Keratinocyte (primary cell): Measurements from ENCODE around the gene TSHZ2. TPM values are rescaled to one million over a fixed set of nuclear protein-coding genes. Genes with fewer than 3 reads are reported as not detected.
"Not testable (repeated sequence)": the region's sequence is repeated elsewhere in the genome, so short reads cannot be mapped to it uniquely, and the experiment has no call there.

Experiments used
- DNase-seq: peaks from one replicate; pipeline ENCODE4 v3.0.0-alpha.2; 2011; ENCODE audit warnings: low read depth, missing footprints, low spot score
- FAIRE-seq: peaks from 2 replicates; lab custom pipeline; 2011; peaks lifted over from hg19 to GRCh38; lab: Jason Lieb, UNC
- H2AFZ ChIP-seq: 2 replicates; pipeline ENCODE4 v1.6.0; 2012; ENCODE audit warnings: low read length, control low read depth, inconsistent platforms; ENCODE audit not compliant: control insufficient read depth
- H3K27ac ChIP-seq: 2 replicates; pipeline ENCODE4 v1.5.1; 2011; ENCODE audit warnings: low read length; ENCODE audit not compliant: control insufficient read depth, insufficient read depth
- H3K27me3 ChIP-seq: 3 replicates; pipeline ENCODE4 v1.6.0; 2011; ENCODE audit warnings: low read length; ENCODE audit not compliant: control insufficient read depth, insufficient read depth; ENCODE audit errors: extremely low read depth
- H3K36me3 ChIP-seq, 2 experiments: 2 replicates in 1 of 2; 3 replicates in 1 of 2; pipeline ENCODE4 v1.5.1; 2011; ENCODE audit warnings: low read length in 2 of 2, mild to moderate bottlenecking in 1 of 2; ENCODE audit not compliant: control insufficient read depth in 2 of 2, insufficient read depth in 2 of 2; ENCODE audit errors: extremely low read depth in 1 of 2
- H3K4me1 ChIP-seq: 3 replicates; pipeline ENCODE4 v1.5.1; 2011; ENCODE audit warnings: low read length; ENCODE audit not compliant: control insufficient read depth, insufficient read depth; ENCODE audit errors: extremely low read depth
- H3K4me2 ChIP-seq: 3 replicates; pipeline ENCODE4 v1.6.0; 2011; ENCODE audit warnings: low read depth, low read length; ENCODE audit not compliant: control insufficient read depth, insufficient read depth; ENCODE audit errors: extremely low read depth
- H3K4me3 ChIP-seq, 3 experiments: fragments of 200-600 bp in 1 of 3; sonication (generic) in 1 of 3; 2 replicates in 2 of 3; 3 replicates in 1 of 3; pipeline ENCODE4 v1.5.1; 2011 to 2016; ENCODE audit warnings: low read length in 3 of 3, mild to moderate bottlenecking in 3 of 3, control low read depth in 2 of 3, inconsistent platforms in 1 of 3, low read depth in 1 of 3, mixed read lengths in 1 of 3, mixed run types in 1 of 3, moderate library complexity in 1 of 3; ENCODE audit not compliant: control insufficient read depth in 2 of 3, insufficient read depth in 2 of 3; ENCODE audit errors: extremely low read depth in 1 of 3
- H3K79me2 ChIP-seq: 2 replicates; pipeline ENCODE4 v1.6.0; 2012; ENCODE audit warnings: low read length; ENCODE audit not compliant: control insufficient read depth, insufficient read depth
- H3K9ac ChIP-seq: 3 replicates; pipeline ENCODE4 v1.6.0; 2011; ENCODE audit warnings: low read length; ENCODE audit not compliant: control insufficient read depth, insufficient read depth; ENCODE audit errors: extremely low read depth
- H3K9me1 ChIP-seq: 3 replicates; pipeline ENCODE4 v1.6.0; 2011; ENCODE audit warnings: low read length; ENCODE audit not compliant: control insufficient read depth, insufficient read depth; ENCODE audit errors: extremely low read depth
- H3K9me3 ChIP-seq: 2 replicates; pipeline ENCODE4 v1.5.1; 2012; ENCODE audit warnings: low read depth, low read length; ENCODE audit not compliant: control insufficient read depth
- H4K20me1 ChIP-seq: 3 replicates; pipeline ENCODE4 v1.6.0; 2011; ENCODE audit warnings: low read length; ENCODE audit not compliant: control insufficient read depth, insufficient read depth; ENCODE audit errors: extremely low read depth
- EZH2 ChIP-seq: IDR thresholded peaks from one replicate; pipeline ENCODE4 v1.6.1; 2012; ENCODE audit warnings: inconsistent platforms, mild to moderate bottlenecking, low read length, moderate library complexity
- dilution Hi-C: fragments of 300-500 bp; cut with MboI; formaldehyde crosslinking; loops from one replicate; pipeline ENCODE4 v1.7.0; 2020; ENCODE audit warnings: low sequenced_read_pairs; ENCODE audit not compliant: extremely low pct_ligation_motif_present
- polyA plus RNA-seq, 5 experiments: library from polyadenylated mRNA; depleted of rRNA in 3 of 5; stranded (reverse) in 3 of 5; stranded (forward) in 1 of 5; unstranded in 1 of 5; fragments of >200 nt; gene quantifications; 1 replicate in 1 of 5; 2 replicates in 3 of 5; 3 replicates in 1 of 5; pipeline versions ENCODE4 v1.2.1 to v1.2.3, GENCODE V29; 2011 to 2012; ENCODE audit warnings: missing spikeins in 2 of 5, low read depth in 1 of 5, low replicate concordance in 1 of 5
- TF ChIP-seq, protein P1 (sequence below), 3 experiments: IDR thresholded peaks in 1 of 3; conservative IDR thresholded peaks in 1 of 3; optimal IDR thresholded peaks in 1 of 3; 2 replicates in 2 of 3; 3 replicates in 1 of 3; pipeline versions ENCODE3 to v1.5.1; 2011; ENCODE audit warnings: low read length in 3 of 3, mild to moderate bottlenecking in 3 of 3, moderate library complexity in 2 of 3, control low read depth in 1 of 3, inconsistent platforms in 1 of 3; ENCODE audit not compliant: insufficient read depth in 2 of 3; ENCODE audit errors: extremely low read depth in 1 of 3

The TSHZ2 gene
- polyA plus RNA-seq, 1 donor (not counting 4 experiments of a cell fraction or from before 2014, with no cell fraction given), result 1.1 TPM

- dilution Hi-C loops, result no loop called here
- FAIRE-seq, result no peak
These were observed 494.1 kb downstream of the TSHZ2 start for GRCh38 chr20:53466279-53466678.

DNA sequence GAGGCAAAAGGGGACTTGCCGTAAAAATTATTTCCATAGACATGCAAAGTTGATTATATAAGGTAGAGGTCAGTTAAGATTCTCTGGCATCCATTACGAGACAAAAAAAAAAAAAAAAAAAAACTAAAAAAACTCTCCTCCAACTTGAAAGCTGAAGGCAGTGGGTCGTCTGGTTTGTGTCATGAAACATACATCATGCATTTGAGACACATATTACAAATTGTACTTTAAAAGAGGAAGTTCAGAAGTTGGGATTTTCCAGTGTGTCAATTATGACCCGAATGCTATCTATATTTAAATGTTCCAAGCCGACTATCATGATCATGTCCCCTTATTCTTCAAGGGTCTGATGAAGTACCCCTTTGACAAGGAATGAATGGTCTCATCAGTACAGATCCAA, 496.4 kb downstream of the TSHZ2 start:
- H3K4me1 ChIP-seq, result no peaks in the 10 kb centered on the region
- H4K20me1 ChIP-seq, result no peaks in the 10 kb centered on the region
- H2AFZ ChIP-seq, result no peak overlapping the region
- no peaks in the 10 kb centered on the region for H3K27me3 ChIP-seq
- H3K4me3 ChIP-seq, result no peak overlapping the region
- TF ChIP-seq, protein P1, sequence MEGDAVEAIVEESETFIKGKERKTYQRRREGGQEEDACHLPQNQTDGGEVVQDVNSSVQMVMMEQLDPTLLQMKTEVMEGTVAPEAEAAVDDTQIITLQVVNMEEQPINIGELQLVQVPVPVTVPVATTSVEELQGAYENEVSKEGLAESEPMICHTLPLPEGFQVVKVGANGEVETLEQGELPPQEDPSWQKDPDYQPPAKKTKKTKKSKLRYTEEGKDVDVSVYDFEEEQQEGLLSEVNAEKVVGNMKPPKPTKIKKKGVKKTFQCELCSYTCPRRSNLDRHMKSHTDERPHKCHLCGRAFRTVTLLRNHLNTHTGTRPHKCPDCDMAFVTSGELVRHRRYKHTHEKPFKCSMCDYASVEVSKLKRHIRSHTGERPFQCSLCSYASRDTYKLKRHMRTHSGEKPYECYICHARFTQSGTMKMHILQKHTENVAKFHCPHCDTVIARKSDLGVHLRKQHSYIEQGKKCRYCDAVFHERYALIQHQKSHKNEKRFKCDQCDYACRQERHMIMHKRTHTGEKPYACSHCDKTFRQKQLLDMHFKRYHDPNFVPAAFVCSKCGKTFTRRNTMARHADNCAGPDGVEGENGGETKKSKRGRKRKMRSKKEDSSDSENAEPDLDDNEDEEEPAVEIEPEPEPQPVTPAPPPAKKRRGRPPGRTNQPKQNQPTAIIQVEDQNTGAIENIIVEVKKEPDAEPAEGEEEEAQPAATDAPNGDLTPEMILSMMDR (optimal IDR thresholded peaks at IDR 0.05 in 1 of 3, IDR thresholded peaks at IDR 0.05 in 1 of 3, conservative IDR thresholded peaks at IDR 0.05 in 1 of 3; ENCODE audit: extremely low read depth in 1 of 3, insufficient read depth in 2 of 3, low read length in 3 of 3), result no peak
- TF ChIP-seq EZH2, result no peak
- DNase-seq, result no peak
- FAIRE-seq, result no peak
- no peaks in the 10 kb centered on the region for H3K9me1 ChIP-seq
- no peak overlapping the region for H3K9ac ChIP-seq
- no peaks in the 10 kb centered on the region for H3K79me2 ChIP-seq
- H3K27ac ChIP-seq, result no peak overlapping the region
- no peak overlapping the region for H3K4me2 ChIP-seq
- no peaks in the 10 kb centered on the region for H3K9me3 ChIP-seq
- no peaks in the 10 kb centered on the region for H3K36me3 ChIP-seq
- dilution Hi-C loops, result no loop called here

More at GRCh38 chr20:53466279-53466678, 494.1 kb downstream of the TSHZ2 start:
- H2AFZ ChIP-seq, result no peak overlapping the region
- TF ChIP-seq, protein P1 (optimal IDR thresholded peaks at IDR 0.05 in 1 of 3, IDR thresholded peaks at IDR 0.05 in 1 of 3, conservative IDR thresholded peaks at IDR 0.05 in 1 of 3; ENCODE audit: extremely low read depth in 1 of 3, insufficient read depth in 2 of 3, low read length in 3 of 3), result no peak
- TF ChIP-seq EZH2, result no peak
- H3K9ac ChIP-seq, result no peak overlapping the region
- no peak overlapping the region for H3K4me2 ChIP-seq
- no peaks in the 10 kb centered on the region for H4K20me1 ChIP-seq
- no peaks in the 10 kb centered on the region for H3K36me3 ChIP-seq
- DNase-seq, result no peak
- H3K4me1 ChIP-seq, result no peaks in the 10 kb centered on the region
- H3K27me3 ChIP-seq, result no peaks in the 10 kb centered on the region
- no peak overlapping the region for H3K4me3 ChIP-seq
- no peaks in the 10 kb centered on the region for H3K79me2 ChIP-seq
- H3K27ac ChIP-seq, result no peak overlapping the region
- no peaks in the 10 kb centered on the region for H3K9me3 ChIP-seq
- H3K9me1 ChIP-seq, result no peaks in the 10 kb centered on the region

DNA sequence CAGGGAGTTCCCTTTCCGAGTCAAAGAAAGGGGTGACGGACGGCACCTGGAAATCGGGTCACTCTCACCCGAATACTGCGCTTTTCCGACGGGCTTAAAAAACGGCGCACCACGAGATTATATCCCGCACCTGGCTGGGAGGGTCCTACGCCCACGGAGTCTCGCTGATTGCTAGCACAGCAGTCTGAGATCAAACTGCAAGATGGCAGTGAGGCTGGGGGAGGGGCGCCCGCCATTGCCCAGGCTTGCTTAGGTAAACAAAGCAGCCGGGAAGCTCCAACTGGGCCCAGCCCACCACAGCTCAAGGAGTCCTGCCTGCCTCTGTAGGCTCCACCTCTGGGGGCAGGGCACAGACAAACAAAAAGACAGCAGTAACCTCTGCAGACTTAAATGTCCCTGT, 500.7 kb downstream of the TSHZ2 start:
- H3K9ac ChIP-seq, H3K4me3 ChIP-seq, H3K27me3 ChIP-seq, DNase-seq, H3K79me2 ChIP-seq, H3K9me1 ChIP-seq, H3K4me2 ChIP-seq, H3K36me3 ChIP-seq, dilution Hi-C loops, H4K20me1 ChIP-seq, H2AFZ ChIP-seq, H3K4me1 ChIP-seq, H3K27ac ChIP-seq, H3K9me3 ChIP-seq, FAIRE-seq: not testable (repeated sequence)
